NT2/D1 (cell line): ENCODE results near the gene KAT7.

ENCODE experiments used
- DNase-seq: peaks from one replicate; pipeline ENCODE4 v3.0.0-alpha.2; 2011; ENCODE audit warnings: low read depth, low spot score
- H3K27me3 ChIP-seq: 2 replicates; pipeline ENCODE4 v1.6.0; 2011; ENCODE audit warnings: mild to moderate bottlenecking; ENCODE audit not compliant: insufficient read length, insufficient read depth
- H3K36me3 ChIP-seq: 2 replicates; pipeline ENCODE4 v1.6.1; 2011; ENCODE audit warnings: mild to moderate bottlenecking, low read length, mixed read lengths; ENCODE audit not compliant: insufficient read depth, insufficient read length
- H3K4me1 ChIP-seq: 2 replicates; pipeline ENCODE4 v1.5.1; 2011; ENCODE audit not compliant: insufficient read depth, insufficient read length
- H3K4me3 ChIP-seq: 2 replicates; pipeline ENCODE4 v1.5.1; 2011; ENCODE audit warnings: low read depth; ENCODE audit not compliant: insufficient read length
- H3K9ac ChIP-seq: 2 replicates; pipeline ENCODE4 v1.6.0; 2011; ENCODE audit warnings: low read depth; ENCODE audit not compliant: insufficient read length
- H3K9me3 ChIP-seq: 2 replicates; pipeline ENCODE4 v1.5.1; 2011; ENCODE audit warnings: mild to moderate bottlenecking, low read length; ENCODE audit not compliant: insufficient read depth
- SUZ12 ChIP-seq: IDR thresholded peaks from 2 replicates; pipeline ENCODE4 v1.6.1; 2011; ENCODE audit not compliant: insufficient read length, insufficient read depth; ENCODE audit errors: extremely low read depth
- YY1 ChIP-seq: IDR thresholded peaks from 2 replicates; pipeline ENCODE4 v1.6.1; 2011; ENCODE audit not compliant: insufficient read length, insufficient read depth
- ZNF274 ChIP-seq: IDR thresholded peaks from 2 replicates; pipeline ENCODE4 v1.6.1; 2011; ENCODE audit warnings: mild to moderate bottlenecking, low read depth, low read length

KAT7 gene

DNA sequence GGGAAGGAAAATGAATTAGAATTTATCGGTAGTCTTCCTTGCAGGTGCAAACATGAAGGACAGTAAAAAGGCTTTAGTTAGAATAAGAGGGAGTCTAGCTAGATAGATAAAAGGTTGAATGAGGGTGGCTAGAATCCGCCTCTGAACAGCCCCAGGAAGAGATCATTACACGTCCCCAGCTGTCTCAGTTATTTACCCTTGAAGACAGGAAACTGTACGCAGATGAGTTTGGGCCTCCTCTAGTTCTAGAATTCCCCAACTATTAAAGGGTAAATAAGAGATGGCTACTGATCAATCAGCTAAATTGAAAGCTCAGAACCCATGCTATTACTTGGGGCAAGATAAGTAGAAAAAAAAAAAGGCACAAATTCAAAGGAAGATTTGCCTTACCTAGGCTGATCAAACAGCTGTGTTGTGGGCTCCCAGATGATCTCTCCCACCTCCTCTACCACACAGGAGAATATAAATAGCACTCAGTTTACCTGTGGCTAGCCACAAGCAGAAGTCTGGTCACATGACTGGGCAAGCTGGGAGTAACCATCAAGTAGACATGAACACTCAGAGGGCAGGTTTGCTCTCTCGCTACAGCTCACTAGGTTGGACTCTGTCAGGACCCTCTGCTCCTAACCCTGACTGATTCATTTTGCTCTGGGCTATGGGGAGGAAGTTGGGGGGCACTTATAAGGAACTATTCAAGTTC is 41.5 kb upstream of the KAT7 start:
- Histone ChIP-seq H3K9ac (no peak overlapping the region), H3K4me3 (no peak overlapping the region)

DNA sequence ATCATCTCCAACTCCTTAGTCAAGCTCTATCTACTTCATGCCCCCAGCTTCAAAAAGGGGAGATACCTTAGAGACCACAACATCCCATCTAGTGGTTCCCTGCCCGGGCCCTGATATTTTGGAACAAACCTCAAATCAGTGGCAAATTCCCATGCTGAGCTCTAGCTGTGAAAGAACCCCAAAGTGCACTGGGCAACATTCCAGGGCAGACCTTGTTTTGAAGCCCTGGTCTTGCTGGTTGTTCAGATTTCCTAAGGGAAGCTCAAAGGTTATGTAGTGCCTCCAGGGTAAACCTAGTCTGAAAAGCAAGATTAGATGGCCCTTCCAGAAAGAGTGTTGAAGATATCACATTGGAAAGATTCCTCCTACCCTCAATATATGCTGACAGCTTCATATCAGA is 40.8 kb upstream of the KAT7 start:
- H3K4me3 ChIP-seq = no peak overlapping the region
- no peak overlapping the region for H3K9ac ChIP-seq
- H3K27me3 ChIP-seq = no peaks in the 10 kb centered on the region
- H3K4me1 ChIP-seq = no peaks in the 10 kb centered on the region
- H3K9me3 ChIP-seq = no peaks in the 10 kb centered on the region
- no peak for TF ChIP-seq SUZ12
- no peak for TF ChIP-seq YY1
- no peak for TF ChIP-seq ZNF274
- H3K36me3 ChIP-seq = peaks cover 9% of the 10 kb centered on the region
- DNase-seq = no peak

More for the DNA sequence above, 41.5 kb upstream of the KAT7 start:
- no peaks in the 10 kb centered on the region for H3K4me1 ChIP-seq
- H3K9me3 ChIP-seq = no peaks in the 10 kb centered on the region
- DNase-seq = no peak
- no peaks in the 10 kb centered on the region for H3K27me3 ChIP-seq
- no peak for TF ChIP-seq YY1
- no peak for TF ChIP-seq ZNF274
- TF ChIP-seq SUZ12 = no peak
- H3K36me3 ChIP-seq = peaks cover 9% of the 10 kb centered on the region

DNA sequence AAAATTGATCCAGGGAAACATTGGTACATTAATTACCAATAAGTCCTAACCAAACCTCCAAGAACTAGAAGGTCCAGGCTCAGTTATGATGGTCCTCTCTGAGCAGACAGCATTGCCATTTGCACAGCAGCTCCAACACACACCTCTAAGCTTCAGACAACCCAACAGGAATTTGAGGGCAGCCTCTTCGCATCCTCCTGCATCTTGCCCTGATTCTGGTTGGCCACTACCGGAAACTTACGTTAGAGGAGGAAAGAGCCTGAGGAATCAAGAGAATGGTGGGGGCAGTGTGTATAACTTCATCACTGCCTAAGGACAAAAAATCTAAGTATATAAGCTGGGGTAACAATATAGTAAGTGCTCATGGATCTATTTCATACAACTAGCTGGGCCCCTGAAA is 40.3 kb upstream of the KAT7 start:
- no peaks in the 10 kb centered on the region for H3K27me3 ChIP-seq
- H3K9me3 ChIP-seq = no peaks in the 10 kb centered on the region
- no peak overlapping the region for H3K4me3 ChIP-seq
- no peaks in the 10 kb centered on the region for H3K4me1 ChIP-seq
- peaks cover 9% of the 10 kb centered on the region for H3K36me3 ChIP-seq
- no peak overlapping the region for H3K9ac ChIP-seq
- TF ChIP-seq SUZ12 (no peak), YY1 (no peak), ZNF274 (no peak)
- no peak for DNase-seq

DNA sequence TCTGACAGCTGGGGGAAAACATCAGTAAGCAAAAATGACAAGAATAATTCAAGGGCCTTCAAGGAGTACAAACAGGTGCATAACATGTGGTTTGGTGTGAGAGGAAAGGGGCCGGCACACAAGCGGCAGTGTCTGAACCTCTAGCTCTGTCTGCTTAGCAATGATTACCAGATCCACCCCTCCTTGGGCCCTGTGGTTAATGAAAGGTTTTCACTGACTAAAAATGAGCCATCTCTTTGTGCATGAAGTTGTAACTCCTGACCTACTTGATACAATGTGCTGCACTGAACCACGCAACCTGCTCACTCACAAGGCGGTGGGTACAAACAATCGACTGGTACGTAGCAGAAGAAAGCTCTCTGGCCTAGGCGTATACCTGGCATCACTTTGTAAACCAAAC is 39.7 kb upstream of the KAT7 start:
- Histone ChIP-seq H3K27me3 (no peaks in the 10 kb centered on the region), H3K36me3 (peaks cover 9% of the 10 kb centered on the region), H3K4me1 (no peaks in the 10 kb centered on the region), H3K4me3 (no peak overlapping the region), H3K9me3 (no peaks in the 10 kb centered on the region), H3K9ac (no peak overlapping the region)
- DNase-seq = no peak
- TF ChIP-seq YY1 (no peak), SUZ12 (no peak), ZNF274 (no peak)

DNA sequence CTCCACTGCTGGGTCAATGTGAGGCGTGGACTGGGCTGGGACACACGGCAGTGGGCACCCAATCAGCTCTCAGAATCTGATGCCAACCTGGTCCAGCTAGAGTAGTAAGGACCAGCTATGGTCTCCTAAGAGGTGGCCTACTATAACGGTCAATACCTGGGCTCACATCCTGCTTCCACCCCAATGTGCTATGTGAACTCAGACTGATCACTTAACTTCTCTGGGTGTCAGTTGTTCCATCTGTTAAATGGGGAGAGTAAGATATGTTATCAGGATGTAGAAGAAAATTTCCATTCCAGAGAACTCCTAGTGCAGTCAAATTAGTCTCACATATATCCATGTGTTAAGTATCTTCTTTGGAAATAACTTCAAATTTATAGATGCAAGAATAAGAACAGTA is 38.8 kb upstream of the KAT7 start:
- no peak for DNase-seq
- H3K4me1 ChIP-seq = no peaks in the 10 kb centered on the region
- H3K9me3 ChIP-seq = no peaks in the 10 kb centered on the region
- peaks cover 9% of the 10 kb centered on the region for H3K36me3 ChIP-seq
- TF ChIP-seq ZNF274 = no peak
- H3K4me3 ChIP-seq = no peak overlapping the region
- H3K9ac ChIP-seq = no peak overlapping the region
- H3K27me3 ChIP-seq = no peaks in the 10 kb centered on the region

DNA sequence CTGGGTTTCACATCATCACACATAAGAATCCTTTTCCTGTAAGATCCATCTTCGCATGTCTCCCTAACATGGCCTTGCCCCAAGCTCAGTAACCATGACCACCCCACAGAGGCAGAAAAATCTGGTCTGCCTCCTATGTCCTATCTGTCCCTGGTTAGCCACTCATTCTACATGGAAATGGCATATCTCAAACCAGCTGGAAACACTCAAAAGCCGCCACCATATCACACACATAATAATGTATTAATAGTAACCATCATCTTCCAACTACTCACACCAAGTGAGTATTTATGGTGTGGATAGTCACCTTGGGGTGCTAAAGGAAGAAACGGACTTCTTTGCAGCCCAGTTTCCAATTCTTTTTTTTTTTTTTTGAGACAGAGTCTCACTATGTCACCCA is 36.0 kb upstream of the KAT7 start:
- Histone ChIP-seq H3K4me1 (peaks cover 10% of the 10 kb centered on the region), H3K9ac (no peak overlapping the region)
- DNase-seq = no peak

DNA sequence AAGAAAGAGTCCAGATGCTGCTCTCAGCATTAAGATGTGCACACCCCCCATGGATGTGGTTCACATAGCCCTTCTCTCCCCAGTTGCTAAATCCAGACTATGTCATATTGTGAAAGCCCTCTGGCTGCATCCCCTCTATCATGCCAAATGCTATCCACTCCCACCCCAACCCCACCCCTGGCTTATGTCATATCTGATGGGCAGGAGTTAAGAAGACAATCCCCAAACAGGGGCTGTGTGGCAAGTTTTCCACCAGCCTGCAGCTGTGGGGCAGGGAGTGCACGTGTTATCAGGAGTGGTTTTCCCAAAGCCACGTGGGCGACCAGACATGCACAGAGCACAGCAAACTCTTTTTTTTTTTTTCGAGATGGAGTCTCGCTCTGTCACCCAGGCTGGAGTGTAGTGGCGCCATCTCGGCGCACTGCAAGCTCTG is 34.5 kb upstream of the KAT7 start:
- peaks cover 12% of the 10 kb centered on the region for H3K36me3 ChIP-seq
- H3K4me1 ChIP-seq = peaks cover 14% of the 10 kb centered on the region
- no peaks in the 10 kb centered on the region for H3K9me3 ChIP-seq
- DNase-seq = no peak
- no peaks in the 10 kb centered on the region for H3K27me3 ChIP-seq
- H3K9ac ChIP-seq = no peak overlapping the region
- TF ChIP-seq SUZ12 (no peak), YY1 (no peak), ZNF274 (no peak)
- no peak overlapping the region for H3K4me3 ChIP-seq

More for the DNA sequence above, 36.0 kb upstream of the KAT7 start:
- no peak for TF ChIP-seq YY1
- no peak for TF ChIP-seq ZNF274
- no peak for TF ChIP-seq SUZ12
- H3K4me3 ChIP-seq = no peak overlapping the region
- H3K36me3 ChIP-seq = peaks cover 13% of the 10 kb centered on the region
- no peaks in the 10 kb centered on the region for H3K27me3 ChIP-seq
- H3K9me3 ChIP-seq = no peaks in the 10 kb centered on the region
